ENCODE measurements around the gene SPPL3. TPM values are rescaled to one million over a fixed set of nuclear protein-coding genes. Genes with fewer than 3 reads are reported as not detected.

The SPPL3 gene
- total RNA-seq, 2 experiments from 2014 or later = 19.8 to 22.2 TPM

GRCh38 chr12:120749256-120749655 lies 154.9 kb downstream of the SPPL3 start:
- CTCF ChIA-PET = interaction anchor here (0.6 to 1.4 kb wide), 4 partner anchors 100 to 713 kb away, joined by 3 to 5 read pairs (median 4); no protein-coding TSS in a partner anchor

GRCh38 chr12:120748242-120748641 lies 155.9 kb downstream of the SPPL3 start:
- CTCF ChIA-PET = interaction anchor here (0.6 to 0.9 kb wide), 2 partner anchors 16 to 224 kb away, joined by 3 to 4 read pairs; no protein-coding TSS in a partner anchor

More at GRCh38 chr12:120749256-120749655, 154.9 kb downstream of the SPPL3 start:
- H3K4me1 Mint-ChIP-seq (ENCODE audit: low read depth) = no peaks in the 10 kb centered on the region
- no peak for DNase-seq
- H3K9me3 Mint-ChIP-seq = peaks cover 2% of the 10 kb centered on the region
- no peak overlapping the region for H3K4me3 Mint-ChIP-seq
- intact Hi-C loops (cut with micrococcal nuclease) = no loop called here
- H3K27me3 Mint-ChIP-seq (ENCODE audit: low read depth) = no peaks in the 10 kb centered on the region
- H3K36me3 Mint-ChIP-seq (ENCODE audit: low read depth) = peaks cover 1% of the 10 kb centered on the region
- H3K27ac Mint-ChIP-seq = no peak overlapping the region

GRCh38 chr12:120744922-120745493 lies 159.2 kb downstream of the SPPL3 start:
- no peaks in the 10 kb centered on the region for H3K27me3 Mint-ChIP-seq (ENCODE audit: low read depth)
- H3K4me3 Mint-ChIP-seq = no peak overlapping the region
- DNase-seq = no peak
- H3K4me1 Mint-ChIP-seq (ENCODE audit: low read depth) = no peaks in the 10 kb centered on the region
- intact Hi-C loops (cut with micrococcal nuclease) = no loop called here
- H3K36me3 Mint-ChIP-seq (ENCODE audit: low read depth) = no peaks in the 10 kb centered on the region
- H3K27ac Mint-ChIP-seq = no peak overlapping the region
- CTCF ChIA-PET = interaction anchor here (0.6 to 1.0 kb wide), 2 partner anchors 12 to 350 kb away, joined by 4 read pairs; no protein-coding TSS in a partner anchor
- no peaks in the 10 kb centered on the region for H3K9me3 Mint-ChIP-seq

More at GRCh38 chr12:120748242-120748641, 155.9 kb downstream of the SPPL3 start:
- no peak overlapping the region for H3K4me3 Mint-ChIP-seq
- intact Hi-C loops (cut with micrococcal nuclease) = no loop called here
- H3K4me1 Mint-ChIP-seq (ENCODE audit: low read depth) = no peaks in the 10 kb centered on the region
- no peaks in the 10 kb centered on the region for H3K36me3 Mint-ChIP-seq (ENCODE audit: low read depth)
- DNase-seq = no peak
- H3K27ac Mint-ChIP-seq = no peak overlapping the region
- no peaks in the 10 kb centered on the region for H3K9me3 Mint-ChIP-seq
- H3K27me3 Mint-ChIP-seq (ENCODE audit: low read depth) = no peaks in the 10 kb centered on the region

DNA sequence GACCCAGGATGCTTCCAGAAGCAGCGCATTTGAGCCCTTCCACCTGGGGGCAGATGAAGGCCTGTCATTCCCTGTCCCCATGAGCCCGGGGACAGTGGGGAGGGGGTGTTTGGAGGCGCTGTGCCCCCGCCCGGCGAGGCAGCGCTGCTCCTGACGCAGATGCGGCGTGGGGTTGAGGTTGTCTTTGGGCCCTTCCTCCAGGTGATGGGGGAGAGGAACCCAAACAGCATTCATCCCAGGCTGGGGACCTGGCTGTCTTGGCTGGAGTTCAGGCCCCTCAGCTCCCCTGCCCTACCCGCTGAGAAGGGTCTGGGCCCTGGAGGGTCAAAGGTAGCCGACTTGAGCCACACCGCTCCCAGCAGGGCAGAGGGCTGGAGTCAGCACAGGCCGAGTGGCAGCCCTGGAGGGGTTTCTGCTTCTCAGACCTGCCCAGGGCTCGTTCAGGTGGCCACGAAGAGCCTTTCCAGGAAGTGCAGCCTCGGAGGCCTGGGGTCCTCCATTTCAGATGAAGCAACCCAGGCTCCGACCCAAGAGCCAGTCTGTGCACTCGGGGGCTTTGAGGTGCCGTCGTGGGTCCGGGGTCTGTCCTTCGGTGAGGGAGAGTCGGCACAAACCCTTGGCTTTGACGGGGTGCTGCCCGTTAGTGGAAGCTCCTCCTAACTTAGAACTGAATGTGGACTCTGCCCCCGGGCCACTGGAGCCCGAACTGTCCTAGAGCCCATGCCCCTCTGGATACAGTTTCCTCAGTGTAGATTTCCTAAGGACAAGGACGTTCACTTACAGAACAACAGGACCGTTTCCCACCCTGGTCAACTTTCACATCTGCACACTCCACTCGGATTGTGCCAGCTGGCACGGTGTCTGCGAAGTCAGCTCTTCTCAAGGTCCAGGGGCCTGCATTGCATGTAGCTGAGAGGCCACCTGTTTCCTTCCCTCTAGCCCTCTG lies 162.4 kb downstream of the SPPL3 start:
- Mint-ChIP-seq H3K36me3 (ENCODE audit: low read depth) (no peaks in the 10 kb centered on the region), H3K4me1 (ENCODE audit: low read depth) (no peaks in the 10 kb centered on the region), H3K27me3 (ENCODE audit: low read depth) (no peaks in the 10 kb centered on the region), H3K27ac (no peak overlapping the region), H3K9me3 (no peaks in the 10 kb centered on the region), H3K4me3 (no peak overlapping the region)
- CTCF ChIA-PET = interaction anchor here (0.9 kb wide), 1 partner anchor 230 kb away, joined by 3 read pairs; no protein-coding TSS in a partner anchor
- DNase-seq = no peak
- intact Hi-C loops (cut with micrococcal nuclease) = no loop called here

GRCh38 chr12:120740871-120741270 lies 163.3 kb downstream of the SPPL3 start:
- DNase-seq = no peak
- Mint-ChIP-seq H3K36me3 (ENCODE audit: low read depth) (no peaks in the 10 kb centered on the region), H3K27me3 (ENCODE audit: low read depth) (no peaks in the 10 kb centered on the region), H3K4me1 (ENCODE audit: low read depth) (no peaks in the 10 kb centered on the region), H3K4me3 (no peak overlapping the region), H3K27ac (no peak overlapping the region), H3K9me3 (no peaks in the 10 kb centered on the region)
- CTCF ChIA-PET = interaction anchor here (0.7 kb wide), 1 partner anchor 158 kb away, joined by 3 read pairs; no protein-coding TSS in a partner anchor
- intact Hi-C loops (cut with micrococcal nuclease) = no loop called here

DNA sequence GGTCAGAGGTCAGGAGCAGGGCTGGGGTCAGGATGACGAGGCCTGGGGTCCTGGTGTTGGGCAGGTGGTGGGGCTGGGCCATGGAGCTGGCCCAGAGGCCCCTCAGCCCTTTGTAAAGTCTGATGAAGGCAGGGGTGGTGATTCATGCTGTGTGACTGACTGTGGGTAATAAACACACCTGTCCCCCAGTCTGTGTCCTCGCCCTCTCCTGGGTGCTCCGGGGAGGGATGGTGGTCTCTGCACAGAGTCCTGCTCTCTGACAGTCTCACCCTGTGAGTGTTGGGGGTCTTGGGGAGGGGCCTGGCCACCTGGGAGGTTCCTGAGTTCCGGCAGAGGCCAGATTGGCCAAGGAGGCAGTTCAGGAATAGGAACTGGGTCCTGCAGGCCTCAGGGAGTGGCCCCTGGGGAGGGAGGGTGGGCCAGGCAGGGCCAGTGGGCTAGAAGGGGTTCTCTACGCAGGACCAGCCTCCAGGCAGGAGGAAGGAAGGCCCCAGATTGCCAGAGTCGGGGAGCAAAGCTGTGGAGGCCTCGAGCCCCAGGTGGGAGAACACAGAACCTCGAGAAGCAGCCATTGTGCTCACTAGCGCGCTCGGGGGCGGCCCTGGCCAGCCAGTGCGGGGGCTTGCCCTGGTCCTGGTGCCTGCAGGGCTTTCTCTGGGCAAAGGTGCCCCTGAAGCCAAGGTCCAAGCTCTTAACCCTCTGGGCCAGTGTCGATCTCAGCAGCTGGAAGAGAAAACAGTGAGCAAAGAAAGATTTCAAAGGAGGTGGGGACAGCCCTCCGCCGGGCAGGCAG lies 164.1 kb downstream of the SPPL3 start:
- Mint-ChIP-seq H3K27ac (no peak overlapping the region), H3K36me3 (ENCODE audit: low read depth) (no peaks in the 10 kb centered on the region), H3K27me3 (ENCODE audit: low read depth) (no peaks in the 10 kb centered on the region), H3K9me3 (no peaks in the 10 kb centered on the region), H3K4me3 (no peak overlapping the region), H3K4me1 (ENCODE audit: low read depth) (no peaks in the 10 kb centered on the region)
- intact Hi-C loops (cut with micrococcal nuclease) = no loop called here
- no peak for DNase-seq
- CTCF ChIA-PET = interaction anchor here (0.7 kb wide), 1 partner anchor 157 kb away, joined by 3 read pairs; no protein-coding TSS in a partner anchor

DNA sequence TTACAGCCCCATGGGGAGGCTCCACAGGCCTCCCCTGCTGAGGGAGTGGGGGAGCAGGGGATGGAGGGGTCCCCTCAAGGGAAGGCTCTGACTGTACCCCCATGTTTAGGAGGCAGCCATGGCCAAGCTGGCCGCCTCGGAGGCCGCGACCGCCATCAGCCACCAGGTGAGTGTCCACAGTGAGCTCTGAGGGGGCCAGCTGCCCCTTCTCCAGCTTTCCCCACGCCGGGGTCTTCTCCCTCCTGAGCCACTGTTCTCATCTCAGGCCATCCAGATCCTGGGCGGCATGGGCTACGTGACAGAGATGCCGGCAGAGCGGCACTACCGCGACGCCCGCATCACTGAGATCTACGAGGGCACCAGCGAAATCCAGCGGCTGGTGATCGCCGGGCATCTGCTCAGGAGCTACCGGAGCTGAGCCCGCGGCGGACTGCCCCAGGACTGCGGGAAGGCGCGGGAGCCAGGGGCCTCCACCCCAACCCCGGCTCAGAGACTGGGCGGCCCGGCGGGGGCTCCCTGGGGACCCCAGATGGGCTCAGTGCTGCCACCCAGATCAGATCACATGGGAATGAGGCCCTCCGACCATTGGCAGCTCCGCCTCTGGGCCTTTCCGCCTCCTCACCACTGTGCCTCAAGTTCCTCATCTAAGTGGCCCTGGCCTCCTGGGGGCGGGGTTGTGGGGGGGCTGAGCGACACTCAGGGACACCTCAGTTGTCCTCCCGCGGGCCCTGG lies 165.0 kb downstream of the SPPL3 start:
- no peaks in the 10 kb centered on the region for H3K4me1 Mint-ChIP-seq (ENCODE audit: low read depth)
- H3K4me3 Mint-ChIP-seq = no peak overlapping the region
- H3K27me3 Mint-ChIP-seq (ENCODE audit: low read depth) = no peaks in the 10 kb centered on the region
- CTCF ChIA-PET = no interaction called here
- no peaks in the 10 kb centered on the region for H3K36me3 Mint-ChIP-seq (ENCODE audit: low read depth)
- no peak overlapping the region for H3K27ac Mint-ChIP-seq
- no peaks in the 10 kb centered on the region for H3K9me3 Mint-ChIP-seq
- intact Hi-C loops (cut with micrococcal nuclease) = no loop called here
- no peak for DNase-seq

DNA sequence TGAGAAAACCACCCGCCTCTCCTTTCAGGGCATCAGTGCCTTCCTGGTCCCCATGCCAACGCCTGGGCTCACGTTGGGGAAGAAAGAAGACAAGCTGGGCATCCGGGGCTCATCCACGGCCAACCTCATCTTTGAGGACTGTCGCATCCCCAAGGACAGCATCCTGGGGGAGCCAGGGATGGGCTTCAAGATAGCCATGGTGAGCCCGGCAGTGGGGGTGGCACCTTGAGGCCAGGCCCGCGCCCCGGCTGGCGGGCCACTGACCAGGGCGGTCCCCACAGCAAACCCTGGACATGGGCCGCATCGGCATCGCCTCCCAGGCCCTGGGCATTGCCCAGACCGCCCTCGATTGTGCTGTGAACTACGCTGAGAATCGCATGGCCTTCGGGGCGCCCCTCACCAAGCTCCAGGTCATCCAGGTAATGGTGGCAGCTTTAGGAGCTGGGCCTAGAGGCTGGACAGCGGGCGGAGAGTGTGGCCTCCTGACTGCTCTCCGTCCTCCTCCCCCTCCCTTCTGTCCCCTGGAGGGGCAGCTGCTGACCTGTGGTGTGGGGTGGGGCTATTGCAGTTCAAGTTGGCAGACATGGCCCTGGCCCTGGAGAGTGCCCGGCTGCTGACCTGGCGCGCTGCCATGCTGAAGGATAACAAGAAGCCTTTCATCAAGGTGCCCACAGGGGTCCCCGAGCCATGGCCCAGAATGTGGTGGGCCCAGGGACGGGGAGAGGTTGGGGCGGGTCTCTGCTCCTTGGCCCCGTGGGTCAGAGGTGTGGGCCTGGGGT lies 165.7 kb downstream of the SPPL3 start:
- DNase-seq = no peak
- Mint-ChIP-seq H3K27ac (no peak overlapping the region), H3K9me3 (no peaks in the 10 kb centered on the region), H3K36me3 (ENCODE audit: low read depth) (no peaks in the 10 kb centered on the region), H3K4me1 (ENCODE audit: low read depth) (no peaks in the 10 kb centered on the region), H3K27me3 (ENCODE audit: low read depth) (no peaks in the 10 kb centered on the region), H3K4me3 (no peak overlapping the region)
- CTCF ChIA-PET = no interaction called here
- intact Hi-C loops (cut with micrococcal nuclease) = no loop called here

DNA sequence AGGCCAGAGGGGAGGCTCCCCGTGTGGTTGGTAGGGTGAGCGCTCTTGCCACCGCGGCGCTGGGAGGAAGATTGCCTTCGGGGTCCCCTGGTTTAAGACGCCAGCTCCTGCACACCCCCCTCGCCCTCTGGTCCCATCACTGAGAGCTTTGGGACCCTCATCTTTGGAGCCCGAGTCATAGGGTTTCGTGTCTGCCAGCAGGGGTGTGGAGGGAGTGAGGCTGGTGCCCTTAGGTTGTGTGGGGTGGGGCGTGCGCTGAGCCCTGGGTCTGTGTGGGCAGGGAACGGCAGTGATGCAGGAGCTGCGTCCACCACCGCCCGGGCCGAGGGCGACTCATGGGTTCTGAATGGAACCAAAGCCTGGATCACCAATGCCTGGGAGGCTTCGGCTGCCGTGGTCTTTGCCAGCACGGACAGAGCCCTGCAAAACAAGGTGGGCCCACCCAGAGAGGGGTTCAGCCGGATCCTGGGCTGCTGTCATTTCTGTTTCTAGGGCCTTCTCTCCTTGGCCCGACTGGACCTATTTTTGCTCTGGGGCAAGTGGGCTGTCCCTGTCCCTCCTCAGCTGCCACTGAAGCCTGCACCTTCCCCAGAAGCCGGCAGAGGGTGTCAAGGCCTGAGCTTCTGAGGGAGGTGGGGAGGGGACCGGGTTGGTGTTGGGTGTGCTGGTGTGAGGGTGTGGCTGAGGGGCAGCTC lies 166.5 kb downstream of the SPPL3 start:
- Mint-ChIP-seq H3K27ac (no peak overlapping the region), H3K4me3 (no peak overlapping the region), H3K9me3 (no peaks in the 10 kb centered on the region), H3K4me1 (ENCODE audit: low read depth) (no peaks in the 10 kb centered on the region), H3K36me3 (ENCODE audit: low read depth) (no peaks in the 10 kb centered on the region), H3K27me3 (ENCODE audit: low read depth) (no peaks in the 10 kb centered on the region)
- no peak for DNase-seq
- CTCF ChIA-PET = no interaction called here
- intact Hi-C loops (cut with micrococcal nuclease) = no loop called here

- Mint-ChIP-seq H3K27ac (no peak overlapping the region), H3K4me1 (ENCODE audit: low read depth) (no peaks in the 10 kb centered on the region), H3K4me3 (no peak overlapping the region), H3K36me3 (ENCODE audit: low read depth) (peaks cover 2% of the 10 kb centered on the region), H3K27me3 (ENCODE audit: low read depth) (no peaks in the 10 kb centered on the region), H3K9me3 (no peaks in the 10 kb centered on the region)
- no peak for DNase-seq
- intact Hi-C loops (cut with micrococcal nuclease) = no loop called here
- CTCF ChIA-PET = no interaction called here
Observed at GRCh38 chr12:120736404-120737331, 167.5 kb downstream of the SPPL3 start.
